ENCODE measurements around the gene IFNL1.

DNA sequence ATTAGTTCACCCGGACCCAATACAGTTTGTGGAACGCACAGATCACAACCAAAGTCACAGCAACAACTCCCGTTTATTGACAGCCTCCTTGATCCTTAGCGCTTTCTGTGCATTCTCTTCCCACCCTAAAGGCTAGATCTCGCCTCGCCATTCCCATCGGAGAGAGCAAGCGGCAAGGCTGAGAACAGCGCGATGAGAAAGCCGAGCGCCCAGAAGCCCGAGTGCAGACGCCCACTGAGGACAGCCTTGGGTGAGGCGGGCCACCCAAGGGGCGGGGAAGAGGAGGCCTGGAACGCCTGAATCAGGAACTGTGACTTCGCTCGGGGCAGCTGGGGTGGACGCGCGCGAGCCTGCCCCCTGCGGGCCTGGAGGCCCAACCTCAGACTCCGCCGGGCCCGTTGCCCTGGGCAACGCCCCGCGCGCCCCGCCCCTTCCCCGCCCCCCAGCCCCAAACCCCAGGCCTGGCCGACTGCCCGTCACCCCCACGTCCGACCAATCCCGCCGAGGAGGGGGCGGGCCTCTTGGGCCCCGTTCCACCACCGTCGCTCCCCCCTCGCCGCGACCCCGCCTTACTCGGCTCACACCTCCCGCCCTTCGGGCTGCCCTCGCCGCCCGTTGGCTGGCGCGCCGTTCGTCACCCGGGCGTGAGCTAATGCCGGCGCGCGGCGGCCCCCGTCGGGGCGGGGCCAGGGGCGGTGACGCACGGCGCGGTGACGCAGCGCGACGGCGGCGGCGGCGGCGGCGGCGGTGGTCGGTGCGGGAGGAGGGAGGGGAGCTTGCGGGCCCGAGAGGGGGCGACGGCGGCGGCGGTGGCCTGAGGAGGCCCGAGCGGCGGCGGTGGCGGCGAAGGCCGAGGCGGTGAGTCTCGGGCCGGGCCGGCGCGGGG lies 45.8 kb downstream of the IFNL1 start, which contains the start of gene SAMD4B:
- TF ChIP-seq, protein P1, sequence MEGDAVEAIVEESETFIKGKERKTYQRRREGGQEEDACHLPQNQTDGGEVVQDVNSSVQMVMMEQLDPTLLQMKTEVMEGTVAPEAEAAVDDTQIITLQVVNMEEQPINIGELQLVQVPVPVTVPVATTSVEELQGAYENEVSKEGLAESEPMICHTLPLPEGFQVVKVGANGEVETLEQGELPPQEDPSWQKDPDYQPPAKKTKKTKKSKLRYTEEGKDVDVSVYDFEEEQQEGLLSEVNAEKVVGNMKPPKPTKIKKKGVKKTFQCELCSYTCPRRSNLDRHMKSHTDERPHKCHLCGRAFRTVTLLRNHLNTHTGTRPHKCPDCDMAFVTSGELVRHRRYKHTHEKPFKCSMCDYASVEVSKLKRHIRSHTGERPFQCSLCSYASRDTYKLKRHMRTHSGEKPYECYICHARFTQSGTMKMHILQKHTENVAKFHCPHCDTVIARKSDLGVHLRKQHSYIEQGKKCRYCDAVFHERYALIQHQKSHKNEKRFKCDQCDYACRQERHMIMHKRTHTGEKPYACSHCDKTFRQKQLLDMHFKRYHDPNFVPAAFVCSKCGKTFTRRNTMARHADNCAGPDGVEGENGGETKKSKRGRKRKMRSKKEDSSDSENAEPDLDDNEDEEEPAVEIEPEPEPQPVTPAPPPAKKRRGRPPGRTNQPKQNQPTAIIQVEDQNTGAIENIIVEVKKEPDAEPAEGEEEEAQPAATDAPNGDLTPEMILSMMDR (IDR thresholded peaks at IDR 0.05; ENCODE audit: extremely low read depth in 1 of 2, insufficient read depth in 1 of 2, low read depth in 1 of 2, low read length in 2 of 2) = peak; percentile 53 to 84
- TF ChIP-seq EZH2 (IDR thresholded peaks at IDR 0.05; ENCODE audit: borderline replicate concordance, low read depth, low read length, severe bottlenecking) = no peak
- TF ChIP-seq POLR2A (IDR thresholded peaks at IDR 0.05; ENCODE audit: low read depth, low read length) = peak; percentile 95
- no peak for TF ChIP-seq GATA2 (IDR thresholded peaks at IDR 0.05; ENCODE audit: insufficient read depth, insufficient read length, low read depth, low read length)
- peak; percentile 87 for TF ChIP-seq POLR2AphosphoS5 (IDR thresholded peaks at IDR 0.05; ENCODE audit: insufficient read depth, low read depth, low read length)

Measured in endothelial cell of umbilical vein (primary cell).